Thoracic aorta (tissue), 2 donors: Measurements from ENCODE around the gene VWA2. TPM values are rescaled to one million over a fixed set of nuclear protein-coding genes. Genes with fewer than 3 reads are reported as not detected.

Experiments used
- ATAC-seq: fragments of 150-250 bp; one replicate; pipeline ENCODE4 v1.8.0; 2017; ENCODE audit warnings: low read depth; ENCODE audit not compliant: insufficient number of reproducible peaks, low FRiP score
- DNase-seq: peaks from one replicate; pipeline ENCODE4 v3.0.0-alpha.2; 2020; ENCODE audit warnings: low spot score
- H3K27ac ChIP-seq, 2 donors: fragments of 200-600 bp; sonication (generic); 1 replicate in 1 of 2; 2 replicates in 1 of 2; pipeline ENCODE4 v1.5.1; 2016; ENCODE audit warnings: mild to moderate bottlenecking in 2 of 2, moderate library complexity in 2 of 2
- H3K27me3 ChIP-seq: fragments of 200-600 bp; sonication (generic); replicated peaks from 2 replicates; pipeline ENCODE4 v1.6.0; 2016; ENCODE audit warnings: mild to moderate bottlenecking; ENCODE audit not compliant: insufficient read depth
- H3K36me3 ChIP-seq: fragments of 200-600 bp; sonication (generic); one replicate; pipeline ENCODE4 v1.5.1; 2016
- H3K4me1 ChIP-seq, 2 donors: fragments of 200-600 bp; sonication (generic); 1 replicate in 1 of 2; 2 replicates in 1 of 2; pipeline versions ENCODE4 v1.5.1 to v1.6.0; 2016; ENCODE audit warnings: low read depth in 2 of 2, mild to moderate bottlenecking in 1 of 2; ENCODE audit not compliant: control insufficient read depth in 1 of 2
- H3K4me3 ChIP-seq: fragments of 200-600 bp; sonication (generic); 2 replicates; pipeline ENCODE4 v1.5.1; 2016; ENCODE audit warnings: mild to moderate bottlenecking
- H3K9me3 ChIP-seq: fragments of 200-600 bp; sonication (generic); 2 replicates; pipeline ENCODE4 v1.5.1; 2016
- CTCF ChIP-seq: fragments of 200-600 bp; sonication (generic); IDR thresholded peaks from one replicate; pipeline ENCODE4 v1.5.1; 2019; ENCODE audit warnings: antibody characterized with exemption
- total RNA-seq, 2 donors: library from RNA; depleted of rRNA; stranded (reverse); fragments of >200 nt; gene quantifications; one replicate each; pipeline versions ENCODE4 v1.1.0 to v1.2.3, GENCODE V29; 2016

The VWA2 gene
- total RNA-seq, 2 donors from 2014 or later = 0.28 TPM; not detected in 1

DNA sequence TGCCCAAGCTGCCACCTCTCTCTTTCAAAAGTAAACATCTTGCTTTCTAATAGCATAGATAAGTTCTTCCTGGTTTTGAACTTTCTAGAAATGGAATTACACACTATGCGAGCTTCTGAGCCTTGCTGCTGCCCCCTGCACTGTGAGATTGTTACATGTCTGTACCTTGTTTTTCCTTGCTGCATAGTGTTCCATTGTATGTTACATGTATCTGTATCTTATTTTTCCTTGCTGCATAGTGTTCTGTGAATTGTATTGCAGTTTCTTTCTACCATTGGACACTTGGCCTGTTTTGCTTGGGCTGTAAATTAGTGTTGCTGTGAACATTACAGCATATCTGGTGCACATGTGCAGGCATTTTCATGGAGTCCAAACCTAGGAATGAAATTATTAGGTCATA, 24.0 kb upstream of the VWA2 start:
- H3K36me3 ChIP-seq = no peaks in the 10 kb centered on the region
- ATAC-seq (no peak), DNase-seq (no peak)
- no peaks in the 10 kb centered on the region for H3K9me3 ChIP-seq
- TF ChIP-seq CTCF = no peak
- H3K4me1 ChIP-seq = no peaks in the 10 kb centered on the region
- no peak overlapping the region for H3K4me3 ChIP-seq
- no peak overlapping the region for H3K27ac ChIP-seq
- H3K27me3 ChIP-seq = no peaks in the 10 kb centered on the region

DNA sequence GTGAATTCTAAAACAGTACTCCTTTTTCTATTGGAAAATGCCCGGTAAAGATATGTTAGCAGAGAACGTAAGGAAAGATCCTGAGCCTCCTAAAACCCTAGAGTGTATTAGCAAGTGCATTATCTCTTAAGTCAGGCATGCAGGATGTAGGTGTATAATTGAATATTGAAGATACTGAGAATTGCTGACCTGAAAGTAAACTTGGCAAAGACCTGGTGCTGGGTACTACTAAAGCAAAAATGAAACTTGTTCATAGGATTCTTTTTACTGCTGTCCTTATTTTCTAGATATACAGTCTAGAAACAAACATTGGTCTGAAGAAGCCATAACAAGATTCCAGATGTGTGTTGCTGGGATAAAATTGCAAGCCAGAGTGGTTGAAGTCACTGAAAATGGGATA, 18.8 kb upstream of the VWA2 start:
- no peaks in the 10 kb centered on the region for H3K36me3 ChIP-seq
- H3K9me3 ChIP-seq = no peaks in the 10 kb centered on the region
- H3K27ac ChIP-seq = no peak overlapping the region
- H3K4me1 ChIP-seq = no peaks in the 10 kb centered on the region
- no peak for ATAC-seq
- no peaks in the 10 kb centered on the region for H3K27me3 ChIP-seq
- DNase-seq = no peak
- no peak for TF ChIP-seq CTCF
- no peak overlapping the region for H3K4me3 ChIP-seq

DNA sequence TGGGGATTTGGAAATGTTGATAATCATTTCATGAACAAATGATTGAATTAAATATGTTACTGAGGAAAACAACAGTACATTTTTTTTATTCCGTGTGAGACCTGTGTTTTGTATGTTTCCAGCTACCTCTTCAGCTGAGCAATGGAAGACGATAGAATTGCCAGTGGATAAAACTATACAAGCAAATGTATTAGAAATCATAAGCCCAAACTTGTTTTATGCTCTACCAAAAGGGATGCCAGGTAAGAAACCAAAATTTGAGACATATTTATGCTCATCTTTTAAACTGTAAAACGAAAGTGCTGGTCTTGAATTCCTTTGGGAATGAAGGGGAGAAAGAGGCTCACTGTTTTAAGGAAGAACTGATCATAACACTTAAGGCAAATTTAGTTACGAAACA, 17.8 kb upstream of the VWA2 start:
- TF ChIP-seq CTCF = no peak
- no peak for DNase-seq

GRCh38 chr10:114223066-114223465, 16.0 kb upstream of the VWA2 start:
- Histone ChIP-seq H3K4me1 (no peaks in the 10 kb centered on the region), H3K27ac (no peak overlapping the region), H3K36me3 (no peaks in the 10 kb centered on the region), H3K4me3 (no peak overlapping the region), H3K27me3 (no peaks in the 10 kb centered on the region), H3K9me3 (no peaks in the 10 kb centered on the region)
- ATAC-seq (no peak), DNase-seq (no peak)
- no peak for TF ChIP-seq CTCF

More for the DNA sequence above, 17.8 kb upstream of the VWA2 start:
- ATAC-seq = no peak
- Histone ChIP-seq H3K36me3 (no peaks in the 10 kb centered on the region), H3K27me3 (no peaks in the 10 kb centered on the region), H3K9me3 (no peaks in the 10 kb centered on the region), H3K4me1 (no peaks in the 10 kb centered on the region), H3K27ac (no peak overlapping the region), H3K4me3 (no peak overlapping the region)

GRCh38 chr10:114228156-114228555, 10.9 kb upstream of the VWA2 start:
- ATAC-seq (no peak), DNase-seq (no peak)
- no peaks in the 10 kb centered on the region for H3K27me3 ChIP-seq
- H3K4me3 ChIP-seq = no peak overlapping the region
- no peak overlapping the region for H3K27ac ChIP-seq
- TF ChIP-seq CTCF = no peak
- H3K36me3 ChIP-seq = no peaks in the 10 kb centered on the region
- no peaks in the 10 kb centered on the region for H3K4me1 ChIP-seq
- no peaks in the 10 kb centered on the region for H3K9me3 ChIP-seq
